ENCODE data around the gene NWD2.

DNA sequence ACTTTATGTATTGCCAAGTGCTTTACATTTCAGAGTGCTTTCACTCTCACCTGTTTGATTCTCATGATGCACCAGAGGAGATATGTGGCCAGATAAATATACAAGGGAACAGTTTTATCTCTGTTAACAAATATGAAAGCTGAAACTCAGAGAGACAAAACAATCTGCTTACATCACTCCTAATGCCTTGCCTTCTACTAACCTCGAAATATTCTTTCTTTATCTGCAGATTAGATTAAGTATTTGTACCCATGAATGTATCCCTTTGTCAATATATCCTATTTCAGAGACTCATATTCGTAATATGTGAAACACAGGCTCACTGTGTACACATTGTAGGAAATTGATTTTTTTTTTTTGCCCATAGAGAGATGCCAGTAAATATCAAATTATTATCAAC lies 178.1 kb downstream of the NWD2 start:
- no peak for TF ChIP-seq EZH2 (IDR thresholded peaks at IDR 0.05; ENCODE audit: borderline replicate concordance, control insufficient read depth, low read depth, low read length)
- TF ChIP-seq ZBTB11 (CRISPR knock-in tag; IDR thresholded peaks at IDR 0.05), result no peak
